Neuronal stem cell (in vitro differentiated cells): ENCODE measurements around the gene FRYL.

Experiments used
- DNase-seq: peaks from one replicate; pipeline ENCODE4 v3.0.0-alpha.2; 2013; ENCODE audit warnings: low spot score
- H2AFZ ChIP-seq: one replicate; pipeline ENCODE4 v1.6.1; 2013; ENCODE audit warnings: mild to moderate bottlenecking, low read length, inconsistent platforms
- H2AK5ac ChIP-seq: 2 replicates; pipeline ENCODE4 v1.6.1; 2013; ENCODE audit warnings: low read depth, mild to moderate bottlenecking, inconsistent platforms, low read length, moderate library complexity, mixed read lengths
- H2BK120ac ChIP-seq: 2 replicates; pipeline ENCODE4 v1.6.1; 2013; ENCODE audit warnings: low read depth, mild to moderate bottlenecking, inconsistent platforms, low read length, moderate library complexity, mixed read lengths
- H2BK12ac ChIP-seq: one replicate; pipeline ENCODE4 v1.6.1; 2013; ENCODE audit warnings: low read length, inconsistent platforms
- H2BK15ac ChIP-seq: 2 replicates; pipeline ENCODE4 v1.6.1; 2013; ENCODE audit warnings: mild to moderate bottlenecking, low read length, inconsistent platforms, mixed read lengths
- H2BK5ac ChIP-seq: one replicate; pipeline ENCODE4 v1.6.1; 2013; ENCODE audit warnings: inconsistent platforms, mild to moderate bottlenecking, low read length, moderate library complexity
- H3K14ac ChIP-seq: one replicate; pipeline ENCODE4 v1.6.1; 2013; ENCODE audit warnings: low read length, inconsistent platforms
- H3K18ac ChIP-seq: 2 replicates; pipeline ENCODE4 v1.6.1; 2013; ENCODE audit warnings: low read length, inconsistent platforms
- H3K23ac ChIP-seq: 2 replicates; pipeline ENCODE4 v1.6.1; 2013; ENCODE audit warnings: low read depth, mild to moderate bottlenecking, mixed read lengths, low read length, inconsistent platforms; ENCODE audit not compliant: poor library complexity
- H3K27ac ChIP-seq: replicated peaks from 3 replicates; pipeline ENCODE4 v1.5.1; 2013; ENCODE audit warnings: low read length, inconsistent platforms
- H3K27me3 ChIP-seq, 3 experiments: 2 replicates each; pipeline ENCODE4 v1.6.1; 2013; ENCODE audit warnings: low read length in 3 of 3, mild to moderate bottlenecking in 2 of 3, inconsistent platforms in 1 of 3, low read depth in 1 of 3, mixed read lengths in 1 of 3, moderate library complexity in 1 of 3; ENCODE audit not compliant: control insufficient read depth in 3 of 3, insufficient read depth in 3 of 3
- H3K36me3 ChIP-seq, 2 donors: replicated peaks in 1 of 2; 2 replicates each; pipeline ENCODE4 v1.6.1; 2013; ENCODE audit warnings: low read length in 2 of 2; ENCODE audit not compliant: control insufficient read depth in 2 of 2, insufficient read depth in 2 of 2
- H3K4ac ChIP-seq: 2 replicates; pipeline ENCODE4 v1.6.1; 2013; ENCODE audit warnings: inconsistent platforms, mild to moderate bottlenecking, low read length, moderate library complexity
- H3K4me1 ChIP-seq, 2 donors: 1 replicate in 1 of 2; 2 replicates in 1 of 2; pipeline ENCODE4 v1.6.1; 2013; ENCODE audit warnings: low read length in 2 of 2, low read depth in 1 of 2; ENCODE audit not compliant: control insufficient read depth in 2 of 2, insufficient read depth in 1 of 2
- H3K4me2 ChIP-seq: one replicate; pipeline ENCODE4 v1.6.1; 2013; ENCODE audit warnings: mild to moderate bottlenecking, low read length, inconsistent platforms; ENCODE audit not compliant: insufficient read depth, poor library complexity, severe bottlenecking
- H3K4me3 ChIP-seq, 2 donors: 2 replicates each; pipeline ENCODE4 v1.5.1; 2013; ENCODE audit warnings: low read length in 2 of 2, mild to moderate bottlenecking in 2 of 2, inconsistent platforms in 1 of 2, moderate library complexity in 1 of 2
- H3K79me1 ChIP-seq: one replicate; pipeline ENCODE4 v1.6.1; 2013; ENCODE audit warnings: low read depth, mild to moderate bottlenecking, inconsistent platforms, low read length, moderate library complexity
- H3K9ac ChIP-seq: one replicate; pipeline ENCODE4 v1.6.1; 2013; ENCODE audit warnings: mild to moderate bottlenecking, low read depth, low read length, inconsistent platforms; ENCODE audit not compliant: poor library complexity
- H3K9me3 ChIP-seq, 2 donors: replicated peaks in 1 of 2; 2 replicates each; pipeline versions ENCODE3 to v1.6.1; 2013; ENCODE audit warnings: low read length in 2 of 2, mild to moderate bottlenecking in 2 of 2, inconsistent platforms in 1 of 2, low read depth in 1 of 2, mixed read lengths in 1 of 2, moderate library complexity in 1 of 2; ENCODE audit not compliant: control insufficient read depth in 2 of 2, insufficient read depth in 1 of 2
- H4K8ac ChIP-seq: one replicate; pipeline ENCODE4 v1.6.1; 2013; ENCODE audit warnings: low read depth, mild to moderate bottlenecking, inconsistent platforms, low read length, moderate library complexity
- H4K91ac ChIP-seq: one replicate; pipeline ENCODE4 v1.6.1; 2013; ENCODE audit warnings: low read length, low read depth, mild to moderate bottlenecking, inconsistent platforms; ENCODE audit not compliant: poor library complexity
- WGBS, 2 donors: extraction: QIAGEN DNeasy Blood & Tissue Kit; methylation state at CpG; one replicate each; pipeline ENCODE4 v1.1.7; 2013; ENCODE audit warnings: missing lambda C conversion rate in 2 of 2, mixed read lengths in 1 of 2; ENCODE audit not compliant: insufficient read length in 2 of 2, insufficient replicate concordance in 1 of 2; ENCODE audit errors: extremely low coverage in 2 of 2; 5-methylcytosine and 5-hydroxymethylcytosine counted together

Gene FRYL

DNA sequence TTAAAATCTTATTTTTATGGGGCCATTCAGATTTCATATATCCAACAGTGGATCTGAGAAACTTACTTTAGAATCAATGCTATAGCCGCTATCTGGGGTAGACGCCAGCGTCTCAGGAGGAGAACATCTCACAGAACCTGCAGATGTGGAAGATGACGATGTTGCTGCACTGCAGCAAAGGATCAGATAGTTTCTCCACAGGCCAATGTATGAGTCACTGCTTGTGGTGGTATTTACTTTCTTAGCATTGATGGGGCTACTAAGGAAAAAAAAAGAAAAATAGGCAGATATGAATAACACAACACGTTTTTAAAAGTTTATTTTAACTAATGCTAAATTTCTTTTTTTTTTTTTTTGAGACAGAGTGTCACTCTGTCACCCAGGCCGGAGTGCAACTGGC, 204.1 kb downstream of the FRYL start:
- H3K36me3 ChIP-seq = peaks cover 7 to 84% of the 10 kb centered on the region in 2 donors
- no peak overlapping the region for H4K91ac ChIP-seq
- H3K14ac ChIP-seq = no peak overlapping the region

DNA sequence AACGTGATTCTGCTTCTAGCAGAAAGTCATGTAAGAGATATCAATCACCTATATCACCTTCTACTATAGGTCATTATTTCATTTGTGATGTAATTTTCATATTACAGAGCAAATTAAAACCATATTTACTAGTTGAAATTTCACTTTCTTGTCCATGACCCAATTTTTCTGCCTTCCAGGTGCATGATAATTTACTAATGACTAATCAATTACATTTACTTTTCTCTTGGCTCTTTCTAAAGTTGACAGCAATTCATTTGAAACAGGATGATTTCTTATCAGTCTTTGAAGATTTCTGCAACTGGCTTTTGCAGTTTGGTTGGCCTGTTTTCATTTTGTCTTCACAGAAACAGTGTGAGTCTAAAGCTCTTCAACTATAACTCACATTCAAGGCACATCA, 208.6 kb downstream of the FRYL start:
- Histone ChIP-seq H3K14ac (no peak overlapping the region), H3K4me1 (no peaks in the 10 kb centered on the region), H3K23ac (no peak overlapping the region), H3K9me3 (no peaks in the 10 kb centered on the region), H3K4ac (no peak overlapping the region), H2AK5ac (no peak overlapping the region), H3K27ac (no peak overlapping the region), H4K91ac (no peak overlapping the region), H3K4me3 (no peak overlapping the region), H2AFZ (no peak overlapping the region), H2BK15ac (no peak overlapping the region), H3K9ac (no peak overlapping the region), H2BK5ac (no peak overlapping the region), H3K79me1 (no peaks in the 10 kb centered on the region), H4K8ac (no peak overlapping the region), H2BK120ac (no peak overlapping the region), H3K36me3 (peaks cover 9 to 99% of the 10 kb centered on the region in 2 donors), H3K27me3 (no peaks in the 10 kb centered on the region), H3K4me2 (no peak overlapping the region), H3K18ac (no peak overlapping the region), H2BK12ac (no peak overlapping the region)
- DNase-seq = no peak
- no CpG with 5 or more reads among the region's 1 CpG for WGBS, 2 donors

More for the DNA sequence above, 204.1 kb downstream of the FRYL start:
- H3K27me3 ChIP-seq = no peaks in the 10 kb centered on the region
- H3K79me1 ChIP-seq = no peaks in the 10 kb centered on the region
- no peak overlapping the region for H2AFZ ChIP-seq
- no peak overlapping the region for H2BK12ac ChIP-seq
- H3K9ac ChIP-seq = no peak overlapping the region
- no peak overlapping the region for H3K27ac ChIP-seq
- H2BK15ac ChIP-seq = no peak overlapping the region
- no peaks in the 10 kb centered on the region for H3K4me1 ChIP-seq
- no peak overlapping the region for H3K4me2 ChIP-seq
- no peak overlapping the region for H2BK120ac ChIP-seq
- H3K18ac ChIP-seq = no peak overlapping the region
- no peak overlapping the region for H2AK5ac ChIP-seq
- no peak for DNase-seq
- H2BK5ac ChIP-seq = no peak overlapping the region
- no peak overlapping the region for H3K23ac ChIP-seq
- H3K9me3 ChIP-seq = no peaks in the 10 kb centered on the region
- H3K4me3 ChIP-seq = no peak overlapping the region
- WGBS, 2 donors = no CpG with 5 or more reads among the region's 6 CpGs
- H4K8ac ChIP-seq = no peak overlapping the region
- H3K4ac ChIP-seq = no peak overlapping the region

DNA sequence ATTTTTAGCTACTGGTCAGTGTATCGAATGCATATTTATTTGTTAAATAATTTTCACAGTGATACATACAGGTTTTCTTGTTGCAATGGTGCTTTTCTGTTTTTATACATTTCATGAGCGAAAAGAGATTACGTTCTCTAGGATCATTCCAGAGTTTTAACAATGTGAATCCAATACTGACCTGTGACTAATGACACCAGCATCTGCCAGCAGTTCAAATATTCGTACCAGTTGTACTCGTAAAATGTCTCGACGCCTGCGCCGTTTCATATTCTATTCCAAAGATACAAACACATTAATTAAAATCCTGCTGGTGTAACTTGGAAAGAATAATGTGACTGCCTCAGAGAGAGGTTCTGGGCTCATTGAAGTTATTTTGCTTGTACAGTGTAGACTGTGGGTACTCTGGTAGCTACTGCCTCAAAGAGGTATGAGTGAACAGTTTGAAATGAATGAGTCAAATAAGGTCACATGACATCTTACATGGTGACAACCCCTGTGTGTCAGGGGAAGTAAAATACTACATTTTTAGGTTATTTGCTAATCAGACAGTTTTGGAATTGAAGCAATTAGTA, 209.3 kb downstream of the FRYL start:
- H3K27me3 ChIP-seq = no peaks in the 10 kb centered on the region

GRCh38 chr4:48566034-48566384, 214.1 kb downstream of the FRYL start:
- no peak overlapping the region for H3K4ac ChIP-seq
- H2BK5ac ChIP-seq = no peak overlapping the region
- H2AK5ac ChIP-seq = no peak overlapping the region
- peaks cover 6 to 98% of the 10 kb centered on the region in 2 donors for H3K36me3 ChIP-seq
- H3K4me3 ChIP-seq = no peak overlapping the region
- no peaks in the 10 kb centered on the region for H3K79me1 ChIP-seq
- no CpG with 5 or more reads among the region's 3 CpGs for WGBS, 2 donors
- DNase-seq = no peak
- no peak overlapping the region for H2BK15ac ChIP-seq
- no peaks in the 10 kb centered on the region for H3K27me3 ChIP-seq
- no peaks in the 10 kb centered on the region for H3K4me1 ChIP-seq
- no peak overlapping the region for H4K8ac ChIP-seq
- no peak overlapping the region for H3K9ac ChIP-seq
- H3K18ac ChIP-seq = no peak overlapping the region
- no peak overlapping the region for H4K91ac ChIP-seq
- no peak overlapping the region for H2BK120ac ChIP-seq
- H3K23ac ChIP-seq = no peak overlapping the region
- no peak overlapping the region for H2BK12ac ChIP-seq
- no peak overlapping the region for H3K27ac ChIP-seq
- no peaks in the 10 kb centered on the region for H3K9me3 ChIP-seq
- H2AFZ ChIP-seq = no peak overlapping the region
- no peak overlapping the region for H3K14ac ChIP-seq
- no peak overlapping the region for H3K4me2 ChIP-seq

More for the DNA sequence above, 209.3 kb downstream of the FRYL start:
- H3K4me3 ChIP-seq = no peak overlapping the region
- H4K91ac ChIP-seq = no peak overlapping the region
- no peak overlapping the region for H2BK15ac ChIP-seq
- no peak overlapping the region for H2AK5ac ChIP-seq
- no peaks in the 10 kb centered on the region for H3K4me1 ChIP-seq
- H3K27ac ChIP-seq = no peak overlapping the region
- no peak overlapping the region for H2BK5ac ChIP-seq
- H2AFZ ChIP-seq = no peak overlapping the region
- no peak overlapping the region for H2BK120ac ChIP-seq
- H3K14ac ChIP-seq = no peak overlapping the region
- no peak overlapping the region for H3K9ac ChIP-seq
- H2BK12ac ChIP-seq = no peak overlapping the region
- no CpG with 5 or more reads among the region's 9 CpGs for WGBS, 2 donors
- H3K4me2 ChIP-seq = no peak overlapping the region
- no peak overlapping the region for H3K23ac ChIP-seq
- H3K9me3 ChIP-seq = no peaks in the 10 kb centered on the region
- no peak overlapping the region for H3K4ac ChIP-seq
- H4K8ac ChIP-seq = no peak overlapping the region
- no peak for DNase-seq
- H3K36me3 ChIP-seq = peaks cover 6 to 99% of the 10 kb centered on the region in 2 donors
- H3K18ac ChIP-seq = no peak overlapping the region
- no peaks in the 10 kb centered on the region for H3K79me1 ChIP-seq
